Mesenchymal stem cell (in vitro differentiated cells and primary cell): ENCODE measurements around the gene SMARCA4.

Experiments
- DNase-seq: peaks from one replicate; pipeline ENCODE4 v3.0.0-alpha.2; 2013
- H2AFZ ChIP-seq: one replicate; pipeline ENCODE4 v1.6.1; 2013; ENCODE audit warnings: low read depth, mild to moderate bottlenecking, control low read depth, inconsistent platforms, low read length, moderate library complexity
- H2AK5ac ChIP-seq: 2 replicates; pipeline ENCODE4 v1.6.1; 2013; ENCODE audit warnings: low read length, moderate library complexity, mild to moderate bottlenecking, inconsistent platforms; ENCODE audit not compliant: severe bottlenecking
- H2BK120ac ChIP-seq: one replicate; pipeline ENCODE4 v1.6.1; 2013; ENCODE audit warnings: low read depth, mild to moderate bottlenecking, inconsistent platforms, low read length, moderate library complexity
- H2BK12ac ChIP-seq, 2 experiments: one replicate each; pipeline ENCODE4 v1.6.1; 2013; ENCODE audit warnings: inconsistent platforms in 2 of 2, low read length in 2 of 2, mild to moderate bottlenecking in 2 of 2, moderate library complexity in 2 of 2, control low read depth in 1 of 2
- H2BK15ac ChIP-seq: one replicate; pipeline ENCODE4 v1.6.1; 2013; ENCODE audit warnings: mild to moderate bottlenecking, low read depth, inconsistent platforms; ENCODE audit not compliant: poor library complexity, severe bottlenecking
- H2BK5ac ChIP-seq: 2 replicates; pipeline ENCODE4 v1.6.1; 2013; ENCODE audit warnings: low read depth, mild to moderate bottlenecking, low read length, control low read depth, inconsistent platforms; ENCODE audit not compliant: poor library complexity, severe bottlenecking
- H3K14ac ChIP-seq, 2 experiments: one replicate each; pipeline ENCODE4 v1.6.1; 2013; ENCODE audit warnings: inconsistent platforms in 2 of 2, low read length in 2 of 2, control low read depth in 1 of 2, mild to moderate bottlenecking in 1 of 2, moderate library complexity in 1 of 2
- H3K18ac ChIP-seq, 2 experiments: one replicate each; pipeline ENCODE4 v1.6.1; 2013; ENCODE audit warnings: inconsistent platforms in 2 of 2, low read length in 2 of 2, control low read depth in 1 of 2, low read depth in 1 of 2, mild to moderate bottlenecking in 1 of 2
- H3K23ac ChIP-seq, 2 experiments: one replicate each; pipeline ENCODE4 v1.6.1; 2013; ENCODE audit warnings: inconsistent platforms in 2 of 2, low read length in 2 of 2, mild to moderate bottlenecking in 2 of 2, moderate library complexity in 2 of 2, control low read depth in 1 of 2
- H3K27ac ChIP-seq: 2 replicates; pipeline ENCODE4 v1.5.1; 2013; ENCODE audit warnings: mild to moderate bottlenecking, moderate library complexity, low read length, control low read depth, inconsistent platforms; ENCODE audit not compliant: poor library complexity, severe bottlenecking
- H3K27me3 ChIP-seq, 2 experiments: 2 replicates each; pipeline versions ENCODE4 v1.6.1 to v1.7.0; 2013; ENCODE audit warnings: low read length in 2 of 2, mild to moderate bottlenecking in 2 of 2, moderate library complexity in 2 of 2, control low read depth in 1 of 2, inconsistent platforms in 1 of 2; ENCODE audit not compliant: control insufficient read depth in 1 of 2, insufficient read depth in 1 of 2
- H3K36me3 ChIP-seq, 2 experiments: 2 replicates each; pipeline versions ENCODE4 v1.6.1 to v1.7.0; 2013; ENCODE audit warnings: low read length in 2 of 2, control low read depth in 1 of 2, inconsistent platforms in 1 of 2, low read depth in 1 of 2, mild to moderate bottlenecking in 1 of 2; ENCODE audit not compliant: insufficient read depth in 2 of 2, control insufficient read depth in 1 of 2
- H3K4ac ChIP-seq, 2 experiments: one replicate each; pipeline ENCODE4 v1.6.1; 2013; ENCODE audit warnings: inconsistent platforms in 2 of 2, low read length in 2 of 2, mild to moderate bottlenecking in 2 of 2, moderate library complexity in 2 of 2, control low read depth in 1 of 2, low read depth in 1 of 2
- H3K4me1 ChIP-seq: 2 replicates; pipeline ENCODE4 v1.6.1; 2013; ENCODE audit warnings: low read depth, low read length, control low read depth; ENCODE audit not compliant: control insufficient read depth, insufficient read depth
- H3K4me2 ChIP-seq: 2 replicates; pipeline ENCODE4 v1.6.1; 2013; ENCODE audit warnings: low read length, mild to moderate bottlenecking, inconsistent platforms; ENCODE audit not compliant: poor library complexity, severe bottlenecking
- H3K4me3 ChIP-seq, 2 experiments: 2 replicates each; pipeline versions ENCODE4 v1.5.1 to v1.7.0; 2013; ENCODE audit warnings: low read length in 2 of 2, mild to moderate bottlenecking in 2 of 2, control low read depth in 1 of 2, low read depth in 1 of 2; ENCODE audit not compliant: insufficient read depth in 1 of 2
- H3K79me1 ChIP-seq: replicated peaks from 2 replicates; pipeline ENCODE4 v1.6.1; 2013; ENCODE audit warnings: mild to moderate bottlenecking, control low read depth, low read length, inconsistent platforms; ENCODE audit not compliant: poor library complexity, severe bottlenecking
- H3K9ac ChIP-seq: 2 replicates; pipeline ENCODE4 v1.7.0; 2013; ENCODE audit warnings: mild to moderate bottlenecking, low read length, moderate library complexity
- H3K9me3 ChIP-seq: 2 replicates; pipeline ENCODE4 v1.7.0; 2013; ENCODE audit warnings: mild to moderate bottlenecking, low read length; ENCODE audit not compliant: control insufficient read depth
- H4K8ac ChIP-seq: one replicate; pipeline ENCODE4 v1.6.1; 2013; ENCODE audit warnings: inconsistent platforms, mild to moderate bottlenecking, low read length, moderate library complexity
- H4K91ac ChIP-seq: one replicate; pipeline ENCODE4 v1.6.1; 2013; ENCODE audit warnings: mild to moderate bottlenecking, low read length, inconsistent platforms
- WGBS: methylation state at CpG from one replicate; pipeline ENCODE4 v1.1.7; 2013; ENCODE audit warnings: mixed read lengths; 5-methylcytosine and 5-hydroxymethylcytosine counted together

The SMARCA4 gene

DNA sequence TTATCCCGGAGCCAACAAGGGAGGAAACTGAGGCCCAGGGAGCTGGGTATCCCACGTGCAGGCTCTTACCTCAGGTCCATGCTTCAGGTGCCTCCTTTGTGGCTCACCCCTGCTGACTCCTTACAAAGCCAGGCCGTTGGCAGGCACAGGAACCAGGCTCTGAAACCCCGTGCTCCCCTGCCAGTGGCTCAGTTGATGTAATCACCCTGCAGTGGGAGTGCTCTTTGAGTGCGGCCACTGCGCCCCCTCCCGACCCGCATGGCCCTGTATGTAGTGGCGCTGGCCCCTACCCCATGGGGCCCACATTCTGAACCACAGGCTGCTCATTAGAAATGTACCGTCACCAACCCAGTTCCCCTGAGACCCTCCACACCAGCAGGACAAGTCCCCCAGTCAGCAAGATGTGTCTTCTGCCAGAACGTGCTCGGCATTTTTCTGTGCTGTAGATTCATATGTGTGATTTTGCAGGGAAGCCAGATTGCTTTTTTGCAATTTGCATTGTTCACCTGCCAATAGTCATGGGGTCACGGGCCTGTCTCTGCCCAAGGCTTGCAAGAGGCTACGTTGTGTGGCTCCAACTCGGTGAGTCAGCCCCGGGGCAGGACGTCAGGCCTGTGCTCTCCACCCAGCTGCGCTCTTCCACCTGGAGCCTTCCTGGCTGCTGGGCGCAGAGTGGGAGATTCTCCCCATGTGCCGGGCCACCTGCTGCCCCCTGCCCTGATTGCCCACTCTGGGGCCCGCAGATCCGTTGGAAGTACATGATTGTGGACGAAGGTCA, 60.3 kb downstream of the SMARCA4 start:
- H3K4me1 ChIP-seq: peaks cover 13% of the 10 kb centered on the region
- H3K4me2 ChIP-seq: no peak overlapping the region
- no peak for DNase-seq
- H3K23ac ChIP-seq: no peak overlapping the region
- H4K91ac ChIP-seq: no peak overlapping the region
- no peak overlapping the region for H2BK5ac ChIP-seq
- no peak overlapping the region for H2AFZ ChIP-seq
- no peak overlapping the region for H2BK15ac ChIP-seq
- 97% methylated on average over 23 of the region's 23 CpGs for WGBS
- no peak overlapping the region for H2AK5ac ChIP-seq
- peaks cover 91 to 97% of the 10 kb centered on the region in 2 experiments for H3K36me3 ChIP-seq
- H3K79me1 ChIP-seq: peaks cover 74% of the 10 kb centered on the region
- H3K27ac ChIP-seq: no peak overlapping the region
- no peak overlapping the region for H3K4me3 ChIP-seq
- H2BK12ac ChIP-seq: no peak overlapping the region
- H3K27me3 ChIP-seq: no peaks in the 10 kb centered on the region
- H3K4ac ChIP-seq: no peak overlapping the region
- no peak overlapping the region for H2BK120ac ChIP-seq
- H3K18ac ChIP-seq: no peak overlapping the region
- H4K8ac ChIP-seq: no peak overlapping the region
- no peaks in the 10 kb centered on the region for H3K9me3 ChIP-seq
- no peak overlapping the region for H3K9ac ChIP-seq
- no peak overlapping the region for H3K14ac ChIP-seq

DNA sequence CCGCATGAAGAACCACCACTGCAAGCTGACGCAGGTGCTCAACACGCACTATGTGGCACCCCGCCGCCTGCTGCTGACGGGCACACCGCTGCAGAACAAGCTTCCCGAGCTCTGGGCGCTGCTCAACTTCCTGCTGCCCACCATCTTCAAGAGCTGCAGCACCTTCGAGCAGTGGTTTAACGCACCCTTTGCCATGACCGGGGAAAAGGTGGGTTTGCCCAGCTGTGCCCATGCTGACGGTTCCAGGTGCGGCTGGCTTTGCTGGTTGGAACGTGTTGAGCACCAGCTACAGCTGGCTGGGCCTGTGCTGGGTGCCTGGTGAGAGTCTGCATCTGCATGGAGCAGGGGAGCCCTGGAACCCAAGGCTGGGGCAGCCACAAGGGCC, 60.9 kb downstream of the SMARCA4 start:
- H2BK15ac ChIP-seq: no peak overlapping the region
- H4K8ac ChIP-seq: no peak overlapping the region
- no peak overlapping the region for H3K23ac ChIP-seq
- no peak overlapping the region for H3K9ac ChIP-seq
- peaks cover 72% of the 10 kb centered on the region for H3K79me1 ChIP-seq
- H2BK120ac ChIP-seq: no peak overlapping the region
- no peaks in the 10 kb centered on the region for H3K27me3 ChIP-seq
- DNase-seq: no peak
- H3K36me3 ChIP-seq: peaks cover 90 to 95% of the 10 kb centered on the region in 2 experiments
- H2BK5ac ChIP-seq: no peak overlapping the region
- H4K91ac ChIP-seq: no peak overlapping the region
- H3K4ac ChIP-seq: no peak overlapping the region
- H3K14ac ChIP-seq: no peak overlapping the region
- WGBS: 97% methylated on average over 15 of the region's 15 CpGs
- no peak overlapping the region for H2AFZ ChIP-seq
- no peak overlapping the region for H3K18ac ChIP-seq
- H2AK5ac ChIP-seq: no peak overlapping the region
- no peak overlapping the region for H3K27ac ChIP-seq
- no peaks in the 10 kb centered on the region for H3K9me3 ChIP-seq
- no peak overlapping the region for H3K4me2 ChIP-seq
- no peak overlapping the region for H3K4me3 ChIP-seq
- peaks cover 13% of the 10 kb centered on the region for H3K4me1 ChIP-seq
- no peak overlapping the region for H2BK12ac ChIP-seq

DNA sequence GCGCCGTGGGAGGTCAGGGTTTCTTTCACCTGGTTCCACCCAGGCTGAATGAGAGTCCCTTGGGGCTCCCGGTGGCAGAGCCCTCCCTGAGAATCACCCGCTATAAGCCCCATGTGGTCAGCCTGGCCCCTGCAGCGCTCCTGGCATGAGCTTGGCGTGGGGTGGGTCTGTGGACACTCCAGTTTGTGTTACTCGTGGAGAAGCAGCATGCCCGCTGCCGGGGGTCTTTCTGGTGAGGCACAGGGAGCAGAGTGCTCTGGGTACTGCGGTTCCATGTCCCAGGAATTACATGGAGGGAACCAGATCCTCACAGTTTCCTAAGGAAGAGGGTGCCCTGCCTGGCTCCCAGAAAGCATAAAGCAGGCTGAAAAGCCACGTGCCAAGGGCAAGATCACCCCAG, 62.2 kb downstream of the SMARCA4 start:
- H3K36me3 ChIP-seq: peaks cover 90 to 93% of the 10 kb centered on the region in 2 experiments
- no peak overlapping the region for H2BK15ac ChIP-seq
- H3K79me1 ChIP-seq: peaks cover 68% of the 10 kb centered on the region
- H3K9me3 ChIP-seq: no peaks in the 10 kb centered on the region
- H4K91ac ChIP-seq: no peak overlapping the region
- no peak overlapping the region for H3K27ac ChIP-seq
- H3K18ac ChIP-seq: no peak overlapping the region
- H3K4me3 ChIP-seq: no peak overlapping the region
- no peak overlapping the region for H2AFZ ChIP-seq
- H3K4me1 ChIP-seq: peaks cover 9% of the 10 kb centered on the region
- H2BK120ac ChIP-seq: no peak overlapping the region
- H3K4me2 ChIP-seq: no peak overlapping the region
- no peak overlapping the region for H2BK5ac ChIP-seq
- no peak overlapping the region for H3K23ac ChIP-seq
- H3K9ac ChIP-seq: no peak overlapping the region
- no peak for DNase-seq
- H3K27me3 ChIP-seq: no peaks in the 10 kb centered on the region
- no peak overlapping the region for H2BK12ac ChIP-seq
- no peak overlapping the region for H3K4ac ChIP-seq
- no peak overlapping the region for H3K14ac ChIP-seq
- 94% methylated on average over 11 of the region's 11 CpGs for WGBS
- no peak overlapping the region for H4K8ac ChIP-seq
- no peak overlapping the region for H2AK5ac ChIP-seq

DNA sequence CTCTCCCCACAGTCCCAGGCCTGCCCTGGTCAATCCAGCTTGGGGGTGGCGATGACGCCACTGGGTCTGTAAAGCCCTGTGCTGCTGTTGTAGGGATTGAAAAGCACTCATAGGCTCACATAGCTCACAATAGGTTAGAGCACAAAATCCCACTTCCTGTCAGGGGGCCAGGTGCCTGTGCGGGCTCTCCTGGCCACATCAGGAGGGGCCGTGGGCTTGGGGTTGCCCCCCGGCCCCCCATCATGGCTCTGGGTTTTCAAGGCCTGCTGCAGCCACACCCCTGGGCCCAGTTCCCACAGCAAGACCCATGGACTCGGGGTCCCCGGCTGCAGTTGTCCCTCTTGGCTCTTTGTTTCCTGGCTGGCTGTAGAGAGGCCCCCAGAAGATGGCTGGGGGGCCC, 62.9 kb downstream of the SMARCA4 start:
- whole genome bisulfite sequencing: 97% methylated on average over 7 of the region's 7 CpGs
- H3K36me3 ChIP-seq: peaks cover 93 to 94% of the 10 kb centered on the region in 2 experiments

More for the DNA sequence above, 62.9 kb downstream of the SMARCA4 start:
- Histone ChIP-seq H3K18ac (no peak overlapping the region), H3K4me2 (no peak overlapping the region), H3K14ac (no peak overlapping the region), H2BK12ac (no peak overlapping the region), H3K4me1 (peaks cover 2% of the 10 kb centered on the region), H3K9ac (no peak overlapping the region), H3K23ac (no peak overlapping the region), H3K27me3 (no peaks in the 10 kb centered on the region), H3K79me1 (peaks cover 62% of the 10 kb centered on the region), H3K9me3 (no peaks in the 10 kb centered on the region), H4K8ac (no peak overlapping the region), H2BK120ac (no peak overlapping the region), H2BK15ac (no peak overlapping the region), H2BK5ac (no peak overlapping the region), H3K4me3 (no peak overlapping the region), H4K91ac (no peak overlapping the region), H3K4ac (no peak overlapping the region), H2AFZ (no peak overlapping the region), H3K27ac (no peak overlapping the region), H2AK5ac (no peak overlapping the region)
- DNase-seq: no peak
